ENCODE results near the gene TMEM54. TPM values are rescaled to one million over a fixed set of nuclear protein-coding genes. Genes with fewer than 3 reads are reported as not detected.

TMEM54 gene
- total and polyA plus RNA-seq, 10 of the 15 experiments (the other 5 are each of a cell fraction or from before 2014, with no cell fraction given) = 0.07 to 0.94 (median 0.56) TPM; not detected in 1

GRCh38 chr1:32949519-32949918 lies 48.3 kb upstream of the TMEM54 start:
- intact Hi-C loops (cut with micrococcal nuclease; ENCODE audit: unreplicated experiment) = no loop called here
- BruUV-seq (replicated peaks) = no TSS peak
- RAD21 ChIA-PET (ENCODE audit: unreplicated experiment) = interaction anchor here (1.1 to 1.5 kb wide), 2 partner anchors 44 to 105 kb away, joined by 3 to 4 read pairs; no protein-coding TSS in a partner anchor
- peaks cover 16% of the 10 kb centered on the region for H3K4me1 ChIP-seq (ENCODE audit: control insufficient read depth, insufficient read depth, low read length)
- FAIRE-seq = no peak
- no peak for ATAC-seq
- H2AFZ ChIP-seq (ENCODE audit: control insufficient read depth, low read depth, low read length) = no peak overlapping the region
- 98% methylated on average over 5 of the region's 5 CpGs for WGBS (ENCODE audit: insufficient coverage, insufficient replicate concordance, low lambda C conversion rate, missing lambda C conversion rate)
- CTCF ChIA-PET = interaction anchor here (1.8 to 4.6 kb wide), 4 partner anchors 11 to 146 kb away, joined by 5 to 21 read pairs (median 8); no protein-coding TSS in a partner anchor
- no peak for DNase-seq (ENCODE audit: low read depth, low spot score)
- no peak overlapping the region for H3K27ac ChIP-seq (ENCODE audit: control insufficient read depth, insufficient read depth)
- in situ Hi-C loops (cut with MboI) = loop anchor here (25.0 kb wide), 1 partner anchor 663 kb away; no protein-coding TSS in a partner anchor
- H3K4me2 ChIP-seq (ENCODE audit: control insufficient read depth, insufficient read depth) = no peak overlapping the region
- peaks cover 3% of the 10 kb centered on the region for H3K79me2 ChIP-seq (ENCODE audit: control insufficient read depth, insufficient read depth, low read length)
- no peak overlapping the region for H3K4me3 ChIP-seq
- H4K20me1 ChIP-seq (ENCODE audit: control insufficient read depth, insufficient read depth) = no peaks in the 10 kb centered on the region
- TF ChIP-seq SMAD1 (IDR thresholded peaks at IDR 0.05; ENCODE audit: low read depth, partially characterized antibody) (no peak), PAX8 (IDR thresholded peaks at IDR 0.05) (no peak), IKZF1 (conservative IDR thresholded peaks at IDR 0.05) (no peak), ATF3 (IDR thresholded peaks at IDR 0.05; ENCODE audit: borderline replicate concordance, extremely low read depth, low read depth, low read length) (no peak), HCFC1 (IDR thresholded peaks at IDR 0.05; ENCODE audit: low read length) (no peak), E2F4 (IDR thresholded peaks at IDR 0.05; ENCODE audit: low read depth, low read length) (no peak), JUND (IDR thresholded peaks at IDR 0.05; ENCODE audit: low read depth, low read length) (no peak), LARP7 (IDR thresholded peaks at IDR 0.05) (no peak), MEF2B (IDR thresholded peaks at IDR 0.05; ENCODE audit: partially characterized antibody, poor library complexity, severe bottlenecking) (no peak), NFYB (IDR thresholded peaks at IDR 0.05; ENCODE audit: insufficient read depth, low read depth, low read length) (no peak)
- no peaks in the 10 kb centered on the region; the same call in 2 of the 3 replicates for H3K9me3 ChIP-seq (replicated peaks; ENCODE audit: control insufficient read depth, insufficient read depth, low read length)
- POLR2A ChIA-PET = interaction anchor here (0.6 to 2.0 kb wide), 5 partner anchors 12 to 1072 kb away, joined by 3 to 9 read pairs (median 6); partner anchors contain the start of gene RNF19B
- SMC1A ChIA-PET (ENCODE audit: uncharacterized antibody, unreplicated experiment) = interaction anchor here (0.9 to 1.7 kb wide), 3 partner anchors 9 to 31 kb away, joined by 3 to 4 read pairs (median 3); no protein-coding TSS in a partner anchor
- H3K36me3 ChIP-seq (ENCODE audit: control insufficient read depth in 2 of 2, insufficient read depth in 2 of 2, low read length in 1 of 2) = peaks cover 3 to 5% of the 10 kb centered on the region in 2 experiments; a peak in 3 of 4 replicates
- H3K27me3 ChIP-seq (replicated peaks in 1 of 2; ENCODE audit: control insufficient read depth in 2 of 2, insufficient read depth in 2 of 2, low read length in 1 of 2) = no peaks in the 10 kb centered on the region
- no peak overlapping the region for H3K9ac ChIP-seq (ENCODE audit: control insufficient read depth, insufficient read depth, low read length)

Measured in GM12878 (cell line).